ENCODE results near the gene BRIX1.

BRIX1 gene, protein sequence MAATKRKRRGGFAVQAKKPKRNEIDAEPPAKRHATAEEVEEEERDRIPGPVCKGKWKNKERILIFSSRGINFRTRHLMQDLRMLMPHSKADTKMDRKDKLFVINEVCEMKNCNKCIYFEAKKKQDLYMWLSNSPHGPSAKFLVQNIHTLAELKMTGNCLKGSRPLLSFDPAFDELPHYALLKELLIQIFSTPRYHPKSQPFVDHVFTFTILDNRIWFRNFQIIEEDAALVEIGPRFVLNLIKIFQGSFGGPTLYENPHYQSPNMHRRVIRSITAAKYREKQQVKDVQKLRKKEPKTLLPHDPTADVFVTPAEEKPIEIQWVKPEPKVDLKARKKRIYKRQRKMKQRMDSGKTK

DNA sequence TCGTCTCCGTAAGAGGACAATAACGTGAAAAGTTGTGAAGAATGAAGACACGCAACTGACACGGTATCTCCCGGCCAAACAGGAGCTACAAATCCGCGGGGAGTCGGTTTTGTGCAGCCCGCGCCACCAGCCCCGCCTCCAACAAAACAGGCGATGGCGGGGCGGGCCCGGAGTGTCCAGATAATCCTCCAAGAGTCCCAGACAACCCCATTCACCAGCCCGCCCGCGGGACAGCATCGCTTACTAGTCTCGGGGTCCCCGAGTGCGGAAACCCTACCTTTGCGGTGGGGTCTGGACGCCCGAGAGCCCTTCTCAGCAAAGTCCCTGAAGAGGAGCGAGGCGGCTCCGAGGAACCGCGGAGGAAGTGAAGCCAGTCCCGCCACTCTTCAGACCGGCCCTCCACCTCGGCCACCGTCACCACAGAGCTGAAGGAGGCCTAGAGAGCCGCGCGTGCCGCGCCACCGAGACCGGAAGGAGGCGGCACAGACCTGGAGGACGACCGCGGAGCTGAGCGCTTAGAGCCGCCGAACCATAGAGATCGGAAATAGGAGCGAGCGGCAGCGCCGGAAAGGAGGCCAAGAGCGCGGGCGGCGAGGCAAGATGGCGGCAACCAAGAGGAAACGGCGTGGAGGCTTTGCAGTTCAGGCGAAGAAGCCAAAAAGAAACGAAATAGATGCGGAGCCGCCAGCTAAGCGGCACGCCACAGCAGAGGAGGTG is at the start of gene BRIX1, which contains the start of gene RAD1:
TSS of gene BRIX1 (plus strand) at position 573 of the 717 bp plus-strand sequence. CDS start at position 601, 28 bp downstream.
TSS of gene RAD1 (minus strand) at position 366 of the 717 bp plus-strand sequence. CDS start 612 bp downstream, outside the sequence.
- peaks cover 63% of the 10 kb centered on the region for H3K36me3 ChIP-seq (ENCODE audit: insufficient read depth, low read depth, low read length)
- H3K4me3 ChIP-seq (ENCODE audit: low read length) = peak within 1 kb of the TSS; percentile 96
- H3K9ac ChIP-seq (ENCODE audit: low read depth, low read length) = peak within 1 kb of the TSS; percentile 100
- H3K27ac ChIP-seq (ENCODE audit: low read length) = peak within 1 kb of the TSS; percentile 72
- no peaks in the 10 kb centered on the region for H3K27me3 ChIP-seq (ENCODE audit: insufficient read depth, low read length)
- H3K4me1 ChIP-seq (ENCODE audit: insufficient read depth, low read length) = peaks cover 9% of the 10 kb centered on the region
- no peaks in the 10 kb centered on the region for H3K9me3 ChIP-seq (ENCODE audit: insufficient read depth, low read depth, low read length)

DNA sequence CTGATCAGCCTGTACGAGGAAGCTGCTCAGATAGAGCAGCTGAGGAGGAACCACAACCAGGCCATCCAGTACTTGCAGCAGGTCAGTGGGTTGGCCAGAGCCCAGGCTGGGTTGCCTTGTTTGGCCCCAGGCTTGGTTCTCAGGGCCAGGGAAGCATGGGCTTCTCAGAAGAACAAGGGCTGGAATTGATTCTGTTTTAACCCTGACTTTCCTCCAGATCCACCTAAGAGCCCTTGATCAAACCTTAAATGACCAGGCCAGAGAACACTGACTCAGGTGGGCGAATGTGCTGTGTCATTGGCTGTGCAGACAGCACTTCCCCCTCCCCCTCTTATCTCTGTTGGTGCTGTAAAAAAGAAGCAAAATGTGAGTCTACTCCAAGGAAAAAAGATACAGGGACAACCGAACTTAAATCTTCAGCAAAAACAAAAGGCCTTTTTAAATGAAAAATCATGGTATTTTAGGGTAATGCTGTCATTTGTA is 48.5 kb upstream of the BRIX1 start:
- H3K27ac ChIP-seq (ENCODE audit: low read length) = no peak overlapping the region
- H3K36me3 ChIP-seq (ENCODE audit: insufficient read depth, low read depth, low read length) = no peaks in the 10 kb centered on the region
- H3K4me3 ChIP-seq (ENCODE audit: low read length) = no peak overlapping the region
- peak overlapping the region; percentile 20; the same call in 1 of the 2 replicates for H3K9ac ChIP-seq (ENCODE audit: low read depth, low read length)
- H3K27me3 ChIP-seq (ENCODE audit: insufficient read depth, low read length) = no peaks in the 10 kb centered on the region
- H3K4me1 ChIP-seq (ENCODE audit: insufficient read depth, low read length) = peaks cover 27% of the 10 kb centered on the region; the same call in 1 of the 2 replicates
- no peaks in the 10 kb centered on the region for H3K9me3 ChIP-seq (ENCODE audit: insufficient read depth, low read depth, low read length)

- Histone ChIP-seq H3K9ac (ENCODE audit: low read depth, low read length) (no peak overlapping the region), H3K27me3 (ENCODE audit: insufficient read depth, low read length) (no peaks in the 10 kb centered on the region), H3K4me3 (ENCODE audit: low read length) (no peak overlapping the region), H3K9me3 (ENCODE audit: insufficient read depth, low read depth, low read length) (no peaks in the 10 kb centered on the region), H3K4me1 (ENCODE audit: insufficient read depth, low read length) (peaks cover 27% of the 10 kb centered on the region; the same call in 1 of the 2 replicates), H3K36me3 (ENCODE audit: insufficient read depth, low read depth, low read length) (no peaks in the 10 kb centered on the region), H3K27ac (ENCODE audit: low read length) (no peak overlapping the region)
Observed at GRCh38 chr5:34867660-34868059, 47.9 kb upstream of the BRIX1 start.

GRCh38 chr5:34868791-34869190 is 46.7 kb upstream of the BRIX1 start:
- Histone ChIP-seq H3K27me3 (ENCODE audit: insufficient read depth, low read length) (no peaks in the 10 kb centered on the region), H3K4me3 (ENCODE audit: low read length) (no peak overlapping the region), H3K9me3 (ENCODE audit: insufficient read depth, low read depth, low read length) (no peaks in the 10 kb centered on the region), H3K4me1 (ENCODE audit: insufficient read depth, low read length) (peaks cover 19% of the 10 kb centered on the region; the same call in 1 of the 2 replicates), H3K9ac (ENCODE audit: low read depth, low read length) (no peak overlapping the region), H3K27ac (ENCODE audit: low read length) (no peak overlapping the region), H3K36me3 (ENCODE audit: insufficient read depth, low read depth, low read length) (no peaks in the 10 kb centered on the region)

- H3K9me3 ChIP-seq (ENCODE audit: insufficient read depth, low read depth, low read length) = no peaks in the 10 kb centered on the region
- H3K27me3 ChIP-seq (ENCODE audit: insufficient read depth, low read length) = no peaks in the 10 kb centered on the region
- no peaks in the 10 kb centered on the region for H3K36me3 ChIP-seq (ENCODE audit: insufficient read depth, low read depth, low read length)
- H3K4me3 ChIP-seq (ENCODE audit: low read length) = no peak overlapping the region
- no peak overlapping the region for H3K27ac ChIP-seq (ENCODE audit: low read length)
- H3K9ac ChIP-seq (ENCODE audit: low read depth, low read length) = no peak overlapping the region
- H3K4me1 ChIP-seq (ENCODE audit: insufficient read depth, low read length) = peaks cover 15% of the 10 kb centered on the region; the same call in 1 of the 2 replicates
Observed at GRCh38 chr5:34869256-34869655, 46.3 kb upstream of the BRIX1 start.

DNA sequence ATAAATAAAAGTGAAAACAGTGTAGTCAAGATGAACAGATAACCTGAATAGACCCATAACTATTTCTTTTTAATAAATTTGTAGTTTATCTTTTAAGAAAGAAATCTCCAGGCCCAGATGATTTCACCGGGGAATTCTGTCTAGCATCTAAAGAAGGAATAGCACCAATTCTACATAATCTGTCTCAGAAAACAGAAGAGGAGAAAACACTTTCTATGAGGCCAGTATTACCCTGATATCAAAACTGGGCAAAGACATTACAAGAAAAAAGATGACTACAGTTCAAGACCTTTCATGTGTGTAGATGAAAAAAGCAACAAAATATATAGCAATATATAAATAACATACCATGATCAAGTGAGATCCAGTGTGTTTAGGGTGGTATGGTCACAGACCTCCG is 45.1 kb upstream of the BRIX1 start:
- Histone ChIP-seq H3K27me3 (ENCODE audit: insufficient read depth, low read length) (no peaks in the 10 kb centered on the region), H3K36me3 (ENCODE audit: insufficient read depth, low read depth, low read length) (no peaks in the 10 kb centered on the region), H3K9me3 (ENCODE audit: insufficient read depth, low read depth, low read length) (no peaks in the 10 kb centered on the region), H3K4me1 (ENCODE audit: insufficient read depth, low read length) (peaks cover 5% of the 10 kb centered on the region; the same call in 1 of the 2 replicates), H3K4me3 (ENCODE audit: low read length) (no peak overlapping the region), H3K9ac (ENCODE audit: low read depth, low read length) (no peak overlapping the region), H3K27ac (ENCODE audit: low read length) (no peak overlapping the region)

- H3K36me3 ChIP-seq (ENCODE audit: insufficient read depth, low read depth, low read length) = no peaks in the 10 kb centered on the region
- no peak overlapping the region for H3K4me3 ChIP-seq (ENCODE audit: low read length)
- no peaks in the 10 kb centered on the region for H3K4me1 ChIP-seq (ENCODE audit: insufficient read depth, low read length)
- H3K27me3 ChIP-seq (ENCODE audit: insufficient read depth, low read length) = no peaks in the 10 kb centered on the region
- H3K9me3 ChIP-seq (ENCODE audit: insufficient read depth, low read depth, low read length) = peaks cover 5% of the 10 kb centered on the region; the same call in 1 of the 2 replicates
- H3K27ac ChIP-seq (ENCODE audit: low read length) = no peak overlapping the region
- H3K9ac ChIP-seq (ENCODE audit: low read depth, low read length) = no peak overlapping the region
Observed at GRCh38 chr5:34876275-34876674, 39.2 kb upstream of the BRIX1 start.

DNA sequence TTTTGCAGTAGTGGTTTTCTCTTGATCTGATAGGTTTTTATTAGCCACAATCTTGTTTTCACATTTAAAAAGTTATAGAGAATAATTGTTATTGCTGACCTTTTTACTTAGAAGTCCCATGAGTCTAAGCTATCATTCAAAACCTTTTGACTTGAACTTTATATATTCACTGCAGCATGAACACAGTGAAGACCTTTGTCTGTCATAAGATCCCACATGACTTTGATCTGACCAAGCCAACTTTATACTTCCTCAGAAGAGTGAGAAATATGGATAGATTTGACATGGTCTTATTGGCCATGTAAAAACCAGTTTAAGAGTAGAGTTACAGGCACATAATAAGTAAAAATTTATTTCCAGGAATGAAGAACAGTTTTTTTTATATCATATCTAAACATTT is 34.3 kb upstream of the BRIX1 start:
- Histone ChIP-seq H3K27me3 (ENCODE audit: insufficient read depth, low read length) (no peaks in the 10 kb centered on the region), H3K9ac (ENCODE audit: low read depth, low read length) (no peak overlapping the region), H3K27ac (ENCODE audit: low read length) (no peak overlapping the region), H3K4me3 (ENCODE audit: low read length) (no peak overlapping the region), H3K4me1 (ENCODE audit: insufficient read depth, low read length) (no peaks in the 10 kb centered on the region), H3K9me3 (ENCODE audit: insufficient read depth, low read depth, low read length) (peaks cover 4% of the 10 kb centered on the region; the same call in 1 of the 2 replicates), H3K36me3 (ENCODE audit: insufficient read depth, low read depth, low read length) (no peaks in the 10 kb centered on the region)

- no peak overlapping the region for H3K27ac ChIP-seq (ENCODE audit: low read length)
- H3K4me1 ChIP-seq (ENCODE audit: insufficient read depth, low read length) = no peaks in the 10 kb centered on the region
- no peaks in the 10 kb centered on the region for H3K36me3 ChIP-seq (ENCODE audit: insufficient read depth, low read depth, low read length)
- H3K9me3 ChIP-seq (ENCODE audit: insufficient read depth, low read depth, low read length) = no peaks in the 10 kb centered on the region
- no peak overlapping the region for H3K9ac ChIP-seq (ENCODE audit: low read depth, low read length)
- H3K4me3 ChIP-seq (ENCODE audit: low read length) = no peak overlapping the region
- H3K27me3 ChIP-seq (ENCODE audit: insufficient read depth, low read length) = no peaks in the 10 kb centered on the region
Observed at GRCh38 chr5:34886392-34887119, 29.0 kb upstream of the BRIX1 start.

DNA sequence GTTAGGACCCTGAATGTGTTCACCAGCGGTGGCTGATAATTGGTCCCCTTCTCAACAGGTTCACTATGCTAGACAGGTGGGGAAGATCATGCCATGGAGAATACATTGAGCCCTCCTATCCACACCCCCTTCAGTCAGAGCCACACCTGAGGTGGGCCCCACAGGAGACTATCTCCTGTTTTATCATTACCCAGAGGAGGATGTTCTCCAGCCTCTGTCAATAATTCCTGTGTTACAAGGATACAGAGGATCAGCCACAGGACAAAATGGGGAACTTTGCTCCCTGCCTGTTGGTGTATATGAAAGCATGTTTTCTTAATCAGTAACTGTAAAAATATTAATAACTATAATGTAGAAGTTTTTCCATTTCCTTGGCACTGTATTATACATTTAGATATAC is 26.1 kb upstream of the BRIX1 start:
- no peak overlapping the region for H3K9ac ChIP-seq (ENCODE audit: low read depth, low read length)
- H3K4me3 ChIP-seq (ENCODE audit: low read length) = no peak overlapping the region
- H3K36me3 ChIP-seq (ENCODE audit: insufficient read depth, low read depth, low read length) = no peaks in the 10 kb centered on the region

GRCh38 chr5:34891981-34892380 is 23.5 kb upstream of the BRIX1 start:
- Histone ChIP-seq H3K4me1 (ENCODE audit: insufficient read depth, low read length) (no peaks in the 10 kb centered on the region), H3K4me3 (ENCODE audit: low read length) (no peak overlapping the region), H3K36me3 (ENCODE audit: insufficient read depth, low read depth, low read length) (no peaks in the 10 kb centered on the region), H3K27me3 (ENCODE audit: insufficient read depth, low read length) (no peaks in the 10 kb centered on the region), H3K27ac (ENCODE audit: low read length) (no peak overlapping the region), H3K9ac (ENCODE audit: low read depth, low read length) (no peak overlapping the region), H3K9me3 (ENCODE audit: insufficient read depth, low read depth, low read length) (no peaks in the 10 kb centered on the region)

More for the DNA sequence above, 26.1 kb upstream of the BRIX1 start:
- Histone ChIP-seq H3K27me3 (ENCODE audit: insufficient read depth, low read length) (no peaks in the 10 kb centered on the region), H3K4me1 (ENCODE audit: insufficient read depth, low read length) (no peaks in the 10 kb centered on the region), H3K27ac (ENCODE audit: low read length) (no peak overlapping the region), H3K9me3 (ENCODE audit: insufficient read depth, low read depth, low read length) (no peaks in the 10 kb centered on the region)
